ENCODE data around the gene ALDOC. TPM values are rescaled to one million over a fixed set of nuclear protein-coding genes. Genes with fewer than 3 reads are reported as not detected.

ALDOC gene
- total and polyA plus RNA-seq, 10 of the 15 experiments (the other 5 are each of a cell fraction or from before 2014, with no cell fraction given) = 16.0 to 268 (median 78.2) TPM

GRCh38 chr17:28585851-28586250 lies 9.2 kb upstream of the ALDOC start:
- no peak for ATAC-seq
- no peak for DNase-seq (ENCODE audit: low read depth, low spot score)
- in situ Hi-C loops (cut with MboI) = no loop called here
- WGBS (ENCODE audit: insufficient coverage, insufficient replicate concordance, low lambda C conversion rate, missing lambda C conversion rate) = 96% methylated on average over 3 of the region's 3 CpGs
- no peak overlapping the region for H3K9ac ChIP-seq (ENCODE audit: control insufficient read depth, insufficient read depth, low read length)
- SMC1A ChIA-PET (ENCODE audit: uncharacterized antibody, unreplicated experiment) = interaction anchor here (1.9 kb wide), 1 partner anchor 12 kb away, joined by 4 read pairs; no protein-coding TSS in a partner anchor
- H3K4me1 ChIP-seq (ENCODE audit: control insufficient read depth, insufficient read depth, low read length) = no peaks in the 10 kb centered on the region
- H3K4me2 ChIP-seq (ENCODE audit: control insufficient read depth, insufficient read depth) = no peak overlapping the region
- no peak for FAIRE-seq
- POLR2A ChIA-PET = interaction anchor here (0.6 kb wide), 1 partner anchor 18 kb away, joined by 3 read pairs; no protein-coding TSS in a partner anchor
- H2AFZ ChIP-seq (ENCODE audit: control insufficient read depth, low read depth, low read length) = no peak overlapping the region
- CTCF ChIA-PET = no interaction called here
- no peaks in the 10 kb centered on the region for H3K79me2 ChIP-seq (ENCODE audit: control insufficient read depth, insufficient read depth, low read length)
- no peaks in the 10 kb centered on the region for H3K27me3 ChIP-seq (replicated peaks in 1 of 2; ENCODE audit: control insufficient read depth in 2 of 2, insufficient read depth in 2 of 2, low read length in 1 of 2)
- H3K9me3 ChIP-seq (replicated peaks; ENCODE audit: control insufficient read depth, insufficient read depth, low read length) = no peaks in the 10 kb centered on the region
- no peak overlapping the region for H3K27ac ChIP-seq (ENCODE audit: control insufficient read depth, insufficient read depth)
- H3K36me3 ChIP-seq (ENCODE audit: control insufficient read depth in 2 of 2, insufficient read depth in 2 of 2, low read length in 1 of 2) = peaks cover 47 to 48% of the 10 kb centered on the region in 2 experiments
- H4K20me1 ChIP-seq (ENCODE audit: control insufficient read depth, insufficient read depth) = no peaks in the 10 kb centered on the region
- RAD21 ChIA-PET (ENCODE audit: unreplicated experiment) = no interaction called here
- TF ChIP-seq ATF3 (IDR thresholded peaks at IDR 0.05; ENCODE audit: borderline replicate concordance, extremely low read depth, low read depth, low read length) (no peak), ESRRA (IDR thresholded peaks at IDR 0.05; ENCODE audit: low read length) (no peak), TCF3 (IDR thresholded peaks at IDR 0.05; ENCODE audit: borderline replicate concordance, insufficient read depth, low read depth, low read length) (no peak), CHD4 (IDR thresholded peaks at IDR 0.05) (no peak), RELB (IDR thresholded peaks at IDR 0.05; ENCODE audit: low read depth) (no peak), USF2 (IDR thresholded peaks at IDR 0.05; ENCODE audit: borderline replicate concordance, low read depth, low read length) (no peak), HDGF (IDR thresholded peaks at IDR 0.05) (no peak), IRF5 (IDR thresholded peaks at IDR 0.05; ENCODE audit: borderline replicate concordance) (no peak), CBFB (IDR thresholded peaks at IDR 0.05; ENCODE audit: low read depth) (no peak), PKNOX1 (IDR thresholded peaks at IDR 0.05) (no peak), SIN3A (IDR thresholded peaks at IDR 0.05; ENCODE audit: low read depth, low read length) (no peak), ETV6 (conservative IDR thresholded peaks at IDR 0.05 in 1 of 2, IDR thresholded peaks at IDR 0.05 in 1 of 2; ENCODE audit: borderline replicate concordance in 1 of 2, low read depth in 1 of 2) (no peak), RUNX3 (IDR thresholded peaks at IDR 0.05; ENCODE audit: low read length) (no peak), CTCF (IDR thresholded peaks at IDR 0.05 in 2 of 3, conservative IDR thresholded peaks at IDR 0.05 in 1 of 3; ENCODE audit: control insufficient read depth in 2 of 3, extremely low read depth in 1 of 3, insufficient read depth in 1 of 3, low read depth in 3 of 3, low read length in 3 of 3) (no peak), MEF2B (IDR thresholded peaks at IDR 0.05; ENCODE audit: partially characterized antibody, poor library complexity, severe bottlenecking) (no peak), NBN (IDR thresholded peaks at IDR 0.05) (no peak)
- no peak overlapping the region for H3K4me3 ChIP-seq
- intact Hi-C loops (cut with micrococcal nuclease; ENCODE audit: unreplicated experiment) = no loop called here
- no TSS peak for BruUV-seq (replicated peaks)
